Esophagus (tissue), 2 donors: ENCODE data around the gene DRICH1. TPM values are rescaled to one million over a fixed set of nuclear protein-coding genes. Genes with fewer than 3 reads are reported as not detected.
"Not testable (repeated sequence)": the region's sequence is repeated elsewhere in the genome, so short reads cannot be mapped to it uniquely, and the experiment has no call there.

Source experiments
- H3K27ac ChIP-seq, 2 donors: one replicate each; pipeline ENCODE4 v1.5.1; 2013; ENCODE audit warnings: low read depth in 2 of 2, mild to moderate bottlenecking in 2 of 2, inconsistent platforms in 1 of 2, low read length in 1 of 2, moderate library complexity in 1 of 2
- H3K27me3 ChIP-seq, 2 donors: one replicate each; pipeline ENCODE4 v1.6.1; 2013; ENCODE audit warnings: low read length in 2 of 2, control low read depth in 1 of 2, mild to moderate bottlenecking in 1 of 2; ENCODE audit not compliant: insufficient read depth in 2 of 2, control insufficient read depth in 1 of 2
- H3K36me3 ChIP-seq, 2 donors: one replicate each; pipeline ENCODE4 v1.6.1; 2013; ENCODE audit warnings: low read length in 1 of 2; ENCODE audit not compliant: control insufficient read depth in 2 of 2, insufficient read depth in 2 of 2
- H3K4me1 ChIP-seq, 2 donors: one replicate each; pipeline ENCODE4 v1.6.1; 2013; ENCODE audit warnings: low read length in 1 of 2; ENCODE audit not compliant: control insufficient read depth in 2 of 2, insufficient read depth in 2 of 2
- H3K4me3 ChIP-seq, 2 donors: one replicate each; pipeline ENCODE4 v1.5.1; 2013; ENCODE audit warnings: low read length in 2 of 2, mild to moderate bottlenecking in 2 of 2, low read depth in 1 of 2, moderate library complexity in 1 of 2
- H3K9me3 ChIP-seq, 2 donors: one replicate each; pipeline ENCODE4 v1.6.1; 2013; ENCODE audit warnings: mild to moderate bottlenecking in 2 of 2, low read depth in 1 of 2, low read length in 1 of 2, moderate library complexity in 1 of 2; ENCODE audit not compliant: control insufficient read depth in 2 of 2, insufficient read depth in 1 of 2
- WGBS, 2 donors: extraction: QIAGEN DNeasy Blood & Tissue Kit; methylation state at CpG; one replicate each; pipeline ENCODE4 v1.1.7; 2013; 5-methylcytosine and 5-hydroxymethylcytosine counted together
- polyA plus RNA-seq, 2 donors: library from polyadenylated mRNA; stranded (reverse); fragments of 200-250 nt; gene quantifications; one replicate each; pipeline ENCODE4 v1.2.3, GENCODE V29; 2013
- donor health status: healthy with polysubstance abuse.
- donor health status: Bipolar disorder and iron deficiency.

The DRICH1 gene
- polyA plus RNA-seq, 2 donors: 0.15 to 0.57 TPM

- 81 to 89% methylated on average over 2 of the region's 2 CpGs for WGBS, 2 donors
- Histone ChIP-seq H3K9me3 (no peaks in the 10 kb centered on the region), H3K36me3 (no peaks in the 10 kb centered on the region), H3K27ac (no peak overlapping the region), H3K4me3 (no peak overlapping the region), H3K4me1 (no peaks in the 10 kb centered on the region), H3K27me3 (no peaks in the 10 kb centered on the region)
Measured at GRCh38 chr22:23626286-23626975, 5.7 kb downstream of the DRICH1 start.

- WGBS, 2 donors: 57 to 79% methylated on average over 2 of the region's 2 CpGs
- H3K27me3 ChIP-seq: no peaks in the 10 kb centered on the region
- no peaks in the 10 kb centered on the region for H3K4me1 ChIP-seq
- H3K36me3 ChIP-seq: no peaks in the 10 kb centered on the region
- no peaks in the 10 kb centered on the region for H3K9me3 ChIP-seq
- no peak overlapping the region for H3K4me3 ChIP-seq
- H3K27ac ChIP-seq: no peak overlapping the region
Measured at GRCh38 chr22:23622634-23623033, 9.5 kb downstream of the DRICH1 start.

- not testable (repeated sequence) for H3K27me3 ChIP-seq, H3K9me3 ChIP-seq, H3K36me3 ChIP-seq, H3K4me1 ChIP-seq, H3K27ac ChIP-seq, H3K4me3 ChIP-seq
- WGBS, 2 donors: 81 to 93% methylated on average over 2 of the region's 2 CpGs
Measured at GRCh38 chr22:23621916-23622315, 10.2 kb downstream of the DRICH1 start.

- no peaks in the 10 kb centered on the region for H3K36me3 ChIP-seq
- no peaks in the 10 kb centered on the region for H3K9me3 ChIP-seq
- no peak overlapping the region for H3K27ac ChIP-seq
- H3K4me3 ChIP-seq: no peak overlapping the region
- no peaks in the 10 kb centered on the region for H3K27me3 ChIP-seq
- H3K4me1 ChIP-seq: no peaks in the 10 kb centered on the region
- 74 to 88% methylated on average over 9 of the region's 9 CpGs for WGBS, 2 donors
Measured at GRCh38 chr22:23621082-23621780, 10.9 kb downstream of the DRICH1 start.

- no peak overlapping the region for H3K4me3 ChIP-seq
- H3K27me3 ChIP-seq: no peaks in the 10 kb centered on the region
- H3K36me3 ChIP-seq: no peaks in the 10 kb centered on the region
- H3K4me1 ChIP-seq: no peaks in the 10 kb centered on the region
- WGBS, 2 donors: 73 to 79% methylated on average over 7 of the region's 7 CpGs
- no peak overlapping the region for H3K27ac ChIP-seq
- H3K9me3 ChIP-seq: no peaks in the 10 kb centered on the region
Measured at GRCh38 chr22:23613193-23613972, 18.7 kb downstream of the DRICH1 start.

- Histone ChIP-seq H3K4me1 (no peaks in the 10 kb centered on the region), H3K27ac (no peak overlapping the region), H3K36me3 (no peaks in the 10 kb centered on the region), H3K4me3 (no peak overlapping the region), H3K9me3 (no peaks in the 10 kb centered on the region), H3K27me3 (no peaks in the 10 kb centered on the region)
- whole genome bisulfite sequencing, 2 donors: 83 to 84% methylated on average over 12 of the region's 12 CpGs
Measured at GRCh38 chr22:23609983-23610781, 21.9 kb downstream of the DRICH1 start.

- Histone ChIP-seq H3K27me3 (no peaks in the 10 kb centered on the region), H3K4me3 (no peak overlapping the region), H3K4me1 (no peaks in the 10 kb centered on the region), H3K9me3 (no peaks in the 10 kb centered on the region), H3K27ac (no peak overlapping the region), H3K36me3 (no peaks in the 10 kb centered on the region)
- 62 to 69% methylated on average over 6 of the region's 6 CpGs for WGBS, 2 donors
Measured at GRCh38 chr22:23608583-23608982, 23.5 kb downstream of the DRICH1 start.

- Histone ChIP-seq H3K4me3 (no peak overlapping the region), H3K27me3 (no peaks in the 10 kb centered on the region), H3K27ac (no peak overlapping the region), H3K36me3 (no peaks in the 10 kb centered on the region), H3K9me3 (no peaks in the 10 kb centered on the region), H3K4me1 (no peaks in the 10 kb centered on the region)
- WGBS, 2 donors: 84 to 88% methylated on average over 20 of the region's 20 CpGs
Measured at GRCh38 chr22:23606204-23607131, 25.7 kb downstream of the DRICH1 start.
